Measurements from ENCODE around the gene ANXA5.
"Not testable (repeated sequence)": the region's sequence is repeated elsewhere in the genome, so short reads cannot be mapped to it uniquely, and the experiment has no call there.

- TF ChIP-seq YY1 (IDR thresholded peaks at IDR 0.05; ENCODE audit: insufficient read depth, insufficient read length); ZNF274 (IDR thresholded peaks at IDR 0.05; ENCODE audit: low read depth, low read length); SUZ12 (IDR thresholded peaks at IDR 0.05; ENCODE audit: extremely low read depth, insufficient read depth, insufficient read length): not testable (repeated sequence)
Observed at GRCh38 chr4:121660175-121660933, 36.4 kb downstream of the ANXA5 start.
